ENCODE results near the gene NKAIN4. TPM values are rescaled to one million over a fixed set of nuclear protein-coding genes. Genes with fewer than 3 reads are reported as not detected.
"Not testable (repeated sequence)": the region's sequence is repeated elsewhere in the genome, so short reads cannot be mapped to it uniquely, and the experiment has no call there.

NKAIN4 gene
- total and polyA plus RNA-seq, 4 donors, result not detected

DNA sequence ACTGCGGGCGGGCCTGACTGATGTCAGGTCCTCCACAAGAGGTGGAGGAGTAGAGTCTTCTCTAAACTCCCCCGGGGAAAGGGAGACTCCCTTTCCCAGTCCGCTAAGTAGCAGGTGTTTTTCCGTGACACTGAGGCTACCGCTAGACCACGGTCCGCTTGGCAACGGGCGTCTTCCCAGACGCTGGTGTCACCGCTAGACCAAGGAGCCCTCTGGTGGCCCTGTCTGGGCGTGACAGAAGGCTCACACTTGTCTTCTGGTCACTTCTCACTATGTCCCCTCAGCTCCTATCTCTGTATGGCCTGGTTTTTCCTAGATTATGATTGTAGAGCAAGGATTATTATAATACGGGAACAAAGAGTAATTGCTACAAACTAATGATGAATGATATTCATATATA lies 2.9 kb downstream of the NKAIN4 start:
- intact Hi-C loops (cut with DNase I); H3K36me3 ChIP-seq (ENCODE audit: control insufficient read depth in 1 of 2, insufficient read depth in 2 of 2, low read length in 1 of 2); H3K27ac ChIP-seq (ENCODE audit: low read depth in 1 of 2, low read length in 2 of 2); DNase-seq; ATAC-seq (ENCODE audit: low FRiP score); H3K9me3 ChIP-seq (ENCODE audit: control insufficient read depth, low read length); H3K27me3 ChIP-seq (ENCODE audit: control insufficient read depth in 1 of 2, insufficient read depth in 2 of 2, low read length in 1 of 2); H3K4me1 ChIP-seq (ENCODE audit: control insufficient read depth in 1 of 2, insufficient read depth in 2 of 2, low read length in 2 of 2); H3K4me3 ChIP-seq (ENCODE audit: low read length in 2 of 2): not testable (repeated sequence)
- WGBS, 2 donors, result 29 to 46% methylated on average over 12 to 14 of the region's 14 CpGs

DNA sequence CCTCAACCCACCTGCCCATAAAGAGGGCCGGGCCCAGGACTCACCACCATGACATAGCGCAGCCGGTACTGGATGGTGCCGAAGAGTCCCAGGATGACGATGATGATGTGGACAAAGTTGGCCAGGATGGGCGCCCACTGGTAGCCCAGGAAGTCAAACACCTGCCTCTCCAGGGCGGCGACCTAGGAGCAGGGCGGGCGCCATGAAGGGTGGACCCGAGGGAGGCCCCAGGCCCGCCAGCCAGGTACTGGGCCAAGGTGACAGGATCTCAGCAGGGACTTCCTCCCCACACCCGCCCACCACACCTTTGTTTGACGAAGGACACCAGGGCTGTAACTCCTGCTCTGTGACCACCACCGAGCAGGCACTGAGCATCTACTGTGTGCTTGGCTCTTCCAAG lies 4.4 kb downstream of the NKAIN4 start:
- Histone ChIP-seq H3K9me3 (ENCODE audit: control insufficient read depth, low read length) (no peaks in the 10 kb centered on the region), H3K4me1 (ENCODE audit: control insufficient read depth in 1 of 2, insufficient read depth in 2 of 2, low read length in 2 of 2) (no peaks in the 10 kb centered on the region), H3K27ac (ENCODE audit: low read depth in 1 of 2, low read length in 2 of 2) (no peak overlapping the region), H3K4me3 (ENCODE audit: low read length in 2 of 2) (no peak overlapping the region), H3K27me3 (ENCODE audit: control insufficient read depth in 1 of 2, insufficient read depth in 2 of 2, low read length in 1 of 2) (no peaks in the 10 kb centered on the region), H3K36me3 (ENCODE audit: control insufficient read depth in 1 of 2, insufficient read depth in 2 of 2, low read length in 1 of 2) (no peaks in the 10 kb centered on the region)
- no peak for DNase-seq
- ATAC-seq (ENCODE audit: low FRiP score), result no peak
- WGBS, 2 donors, result 91 to 98% methylated on average over 15 of the region's 15 CpGs
- intact Hi-C loops (cut with DNase I), result no loop called here

- ATAC-seq (ENCODE audit: low FRiP score) (no peak), DNase-seq (no peak)
- Histone ChIP-seq H3K36me3 (ENCODE audit: control insufficient read depth in 1 of 2, insufficient read depth in 2 of 2, low read length in 1 of 2) (no peaks in the 10 kb centered on the region), H3K4me3 (ENCODE audit: low read length in 2 of 2) (no peak overlapping the region), H3K4me1 (ENCODE audit: control insufficient read depth in 1 of 2, insufficient read depth in 2 of 2, low read length in 2 of 2) (no peaks in the 10 kb centered on the region), H3K9me3 (ENCODE audit: control insufficient read depth, low read length) (no peaks in the 10 kb centered on the region), H3K27ac (ENCODE audit: low read depth in 1 of 2, low read length in 2 of 2) (no peak overlapping the region), H3K27me3 (ENCODE audit: control insufficient read depth in 1 of 2, insufficient read depth in 2 of 2, low read length in 1 of 2) (no peaks in the 10 kb centered on the region)
- intact Hi-C loops (cut with DNase I), result no loop called here
- WGBS, 2 donors, result 65 to 77% methylated on average over 24 to 25 of the region's 25 CpGs
Measured at GRCh38 chr20:63248835-63249591, 5.2 kb downstream of the NKAIN4 start.

DNA sequence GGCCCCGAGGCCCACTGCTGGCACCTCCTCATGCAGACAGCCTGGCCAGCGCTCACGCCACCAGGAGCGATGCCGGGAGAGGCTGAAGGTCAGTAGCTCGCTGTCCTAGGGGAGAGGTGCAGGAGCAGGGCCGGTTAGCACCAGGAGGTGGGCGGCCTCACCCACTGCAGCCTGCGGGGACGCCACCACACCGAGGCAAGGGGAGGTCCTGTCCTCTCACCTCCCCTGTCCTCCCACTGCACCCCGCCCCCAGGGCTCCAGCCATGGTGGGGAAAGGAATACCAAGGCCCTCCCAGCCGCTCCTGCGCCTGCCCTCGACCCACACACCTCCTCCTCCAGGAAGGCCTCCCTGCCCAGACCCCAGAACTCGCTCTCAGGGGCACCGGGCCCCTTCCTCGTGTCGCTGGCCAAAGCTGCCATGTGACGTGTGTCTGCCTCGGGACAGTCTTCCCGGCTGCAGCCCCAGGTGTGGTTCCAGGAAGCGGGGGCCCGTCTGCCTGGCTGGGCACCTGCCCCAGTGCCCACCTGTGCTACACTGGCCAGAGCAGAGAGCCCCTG lies 6.5 kb downstream of the NKAIN4 start:
- DNase-seq (no peak), ATAC-seq (ENCODE audit: low FRiP score) (no peak)
- Histone ChIP-seq H3K4me3 (ENCODE audit: low read length in 2 of 2) (no peak overlapping the region), H3K27me3 (ENCODE audit: control insufficient read depth in 1 of 2, insufficient read depth in 2 of 2, low read length in 1 of 2) (no peaks in the 10 kb centered on the region), H3K4me1 (ENCODE audit: control insufficient read depth in 1 of 2, insufficient read depth in 2 of 2, low read length in 2 of 2) (no peaks in the 10 kb centered on the region), H3K27ac (ENCODE audit: low read depth in 1 of 2, low read length in 2 of 2) (no peak overlapping the region), H3K36me3 (ENCODE audit: control insufficient read depth in 1 of 2, insufficient read depth in 2 of 2, low read length in 1 of 2) (no peaks in the 10 kb centered on the region), H3K9me3 (ENCODE audit: control insufficient read depth, low read length) (no peaks in the 10 kb centered on the region)
- 77 to 81% methylated on average over 24 of the region's 24 CpGs for WGBS, 2 donors
- intact Hi-C loops (cut with DNase I), result no loop called here

DNA sequence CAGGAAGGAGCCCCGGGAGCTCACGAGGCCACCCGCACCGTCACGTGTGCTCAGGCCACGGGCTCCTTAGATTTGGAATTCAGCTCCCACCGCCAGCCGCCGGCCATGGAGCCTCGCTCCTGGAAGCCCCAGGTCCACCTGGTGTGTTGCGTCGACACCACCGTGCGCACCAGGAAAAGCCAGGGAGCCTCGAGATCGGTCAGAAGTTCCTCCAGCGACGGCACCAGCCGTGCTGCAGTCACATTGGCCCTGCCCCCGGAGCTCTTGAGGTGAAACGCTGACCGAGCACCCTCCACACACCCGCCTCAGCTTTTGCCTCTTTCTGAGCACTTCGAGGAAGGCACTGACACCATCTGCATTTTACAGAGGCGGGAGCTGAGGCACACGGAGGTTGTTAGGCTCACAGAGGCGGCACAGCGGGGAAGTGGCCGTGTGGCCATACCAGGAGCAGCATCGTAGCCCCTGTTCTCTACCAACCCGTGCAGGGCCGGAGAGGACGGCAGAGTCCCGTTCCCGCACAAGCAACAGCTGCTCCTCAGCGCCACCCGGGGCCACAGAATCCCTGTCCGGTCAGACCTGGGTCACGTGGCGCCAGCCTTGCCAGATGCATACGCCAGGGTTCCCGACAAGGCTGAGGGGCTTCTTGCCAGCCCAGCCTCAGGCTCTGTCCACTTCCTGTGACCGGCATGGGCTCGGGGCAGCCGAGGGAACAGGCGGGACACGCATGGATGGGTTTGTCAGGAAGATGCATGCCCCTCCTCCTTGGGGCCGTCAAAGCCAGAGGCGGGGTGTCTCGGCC lies 7.6 kb downstream of the NKAIN4 start:
- Histone ChIP-seq H3K4me1 (ENCODE audit: control insufficient read depth in 1 of 2, insufficient read depth in 2 of 2, low read length in 2 of 2) (no peaks in the 10 kb centered on the region), H3K4me3 (ENCODE audit: low read length in 2 of 2) (no peak overlapping the region), H3K27ac (ENCODE audit: low read depth in 1 of 2, low read length in 2 of 2) (no peak overlapping the region), H3K36me3 (ENCODE audit: control insufficient read depth in 1 of 2, insufficient read depth in 2 of 2, low read length in 1 of 2) (no peaks in the 10 kb centered on the region), H3K27me3 (ENCODE audit: control insufficient read depth in 1 of 2, insufficient read depth in 2 of 2, low read length in 1 of 2) (no peaks in the 10 kb centered on the region), H3K9me3 (ENCODE audit: control insufficient read depth, low read length) (no peaks in the 10 kb centered on the region)
- DNase-seq (no peak), ATAC-seq (ENCODE audit: low FRiP score) (no peak)
- intact Hi-C loops (cut with DNase I), result no loop called here
- WGBS, 2 donors, result 41 to 47% methylated on average over 46 to 50 of the region's 50 CpGs

- Histone ChIP-seq H3K4me1 (ENCODE audit: control insufficient read depth in 1 of 2, insufficient read depth in 2 of 2, low read length in 2 of 2) (no peaks in the 10 kb centered on the region), H3K36me3 (ENCODE audit: control insufficient read depth in 1 of 2, insufficient read depth in 2 of 2, low read length in 1 of 2) (no peaks in the 10 kb centered on the region), H3K4me3 (ENCODE audit: low read length in 2 of 2) (no peak overlapping the region), H3K27me3 (ENCODE audit: control insufficient read depth in 1 of 2, insufficient read depth in 2 of 2, low read length in 1 of 2) (no peaks in the 10 kb centered on the region), H3K27ac (ENCODE audit: low read depth in 1 of 2, low read length in 2 of 2) (no peak overlapping the region), H3K9me3 (ENCODE audit: control insufficient read depth, low read length) (no peaks in the 10 kb centered on the region)
- intact Hi-C loops (cut with DNase I), result no loop called here
- no peak for ATAC-seq (ENCODE audit: low FRiP score)
- peak in 1 of 2 donors; percentile 71 for DNase-seq
- 90% methylated on average over 10 of the region's 10 CpGs for WGBS, 2 donors
Measured at GRCh38 chr20:63244468-63244867, 9.8 kb downstream of the NKAIN4 start.

DNA sequence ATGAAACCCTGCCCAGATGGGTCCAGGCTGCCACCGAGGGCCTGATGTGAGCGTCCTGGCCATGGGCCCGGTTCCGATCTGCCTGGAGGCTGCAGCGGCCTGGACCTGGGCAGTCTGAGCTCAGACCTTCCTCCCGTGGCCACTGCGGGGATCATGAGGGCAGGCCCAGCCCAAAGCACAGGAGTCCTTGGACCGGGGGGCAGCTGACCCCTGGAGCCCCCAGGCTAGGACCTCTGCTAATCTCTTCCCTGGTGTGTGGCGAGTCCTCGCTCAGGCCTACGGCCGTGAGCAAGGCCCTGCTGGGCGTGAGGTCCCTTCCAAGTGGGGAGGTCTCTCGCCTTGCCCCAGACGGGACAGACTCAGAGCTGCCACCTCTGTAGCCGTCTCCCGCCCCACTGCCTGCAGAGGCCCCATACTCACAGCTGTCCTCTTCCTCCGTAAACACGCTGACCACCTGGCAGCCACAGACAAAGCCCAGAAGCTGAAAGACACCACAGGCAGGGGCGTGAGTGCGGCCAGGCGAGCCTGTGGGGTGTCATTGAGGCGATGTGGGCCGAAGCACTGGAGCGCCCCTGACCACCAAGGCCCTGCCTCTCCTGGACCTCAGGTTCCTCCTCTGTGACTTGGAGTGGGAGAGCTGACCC lies 10.5 kb downstream of the NKAIN4 start:
- no peaks in the 10 kb centered on the region for H3K9me3 ChIP-seq (ENCODE audit: control insufficient read depth, low read length)
- H3K27me3 ChIP-seq (ENCODE audit: control insufficient read depth in 1 of 2, insufficient read depth in 2 of 2, low read length in 1 of 2), result no peaks in the 10 kb centered on the region
- H3K4me3 ChIP-seq (ENCODE audit: low read length in 2 of 2), result no peak overlapping the region
- no peaks in the 10 kb centered on the region for H3K36me3 ChIP-seq (ENCODE audit: control insufficient read depth in 1 of 2, insufficient read depth in 2 of 2, low read length in 1 of 2)
- H3K4me1 ChIP-seq (ENCODE audit: control insufficient read depth in 1 of 2, insufficient read depth in 2 of 2, low read length in 2 of 2), result no peaks in the 10 kb centered on the region
- no peak for DNase-seq
- no peak for ATAC-seq (ENCODE audit: low FRiP score)
- intact Hi-C loops (cut with DNase I), result no loop called here
- no peak overlapping the region for H3K27ac ChIP-seq (ENCODE audit: low read depth in 1 of 2, low read length in 2 of 2)
- 93 to 94% methylated on average over 25 of the region's 25 CpGs for WGBS, 2 donors

- Histone ChIP-seq H3K4me1 (ENCODE audit: control insufficient read depth in 1 of 2, insufficient read depth in 2 of 2, low read length in 2 of 2) (no peaks in the 10 kb centered on the region), H3K36me3 (ENCODE audit: control insufficient read depth in 1 of 2, insufficient read depth in 2 of 2, low read length in 1 of 2) (no peaks in the 10 kb centered on the region), H3K27ac (ENCODE audit: low read depth in 1 of 2, low read length in 2 of 2) (no peak overlapping the region), H3K27me3 (ENCODE audit: control insufficient read depth in 1 of 2, insufficient read depth in 2 of 2, low read length in 1 of 2) (no peaks in the 10 kb centered on the region), H3K4me3 (ENCODE audit: low read length in 2 of 2) (no peak overlapping the region), H3K9me3 (ENCODE audit: control insufficient read depth, low read length) (no peaks in the 10 kb centered on the region)
- ATAC-seq (ENCODE audit: low FRiP score), result no peak
- DNase-seq, result no peak
- WGBS, 2 donors, result 92 to 93% methylated on average over 21 of the region's 21 CpGs
- intact Hi-C loops (cut with DNase I), result no loop called here
Measured at GRCh38 chr20:63242736-63243135, 11.5 kb downstream of the NKAIN4 start.

All from aorta (tissue), 5 donors.